Skeletal muscle tissue (tissue), 4 donors: Measurements from ENCODE around the gene NLGN4Y. TPM values are rescaled to one million over a fixed set of nuclear protein-coding genes. Genes with fewer than 3 reads are reported as not detected.

Experiments used
- H3K27ac ChIP-seq: one replicate; pipeline ENCODE4 v1.7.0; 2013; ENCODE audit warnings: mild to moderate bottlenecking, low read depth, low read length, inconsistent platforms
- H3K27me3 ChIP-seq, 3 donors: one replicate each; pipeline ENCODE4 v1.7.0; 2013; ENCODE audit warnings: low read length in 3 of 3; ENCODE audit not compliant: control insufficient read depth in 3 of 3, insufficient read depth in 3 of 3
- H3K36me3 ChIP-seq, 3 donors: one replicate each; pipeline ENCODE4 v1.7.0; 2013; ENCODE audit warnings: low read length in 3 of 3; ENCODE audit not compliant: control insufficient read depth in 3 of 3, insufficient read depth in 3 of 3
- H3K4me1 ChIP-seq, 3 donors: one replicate each; pipeline ENCODE4 v1.7.0; 2013; ENCODE audit warnings: low read length in 3 of 3, mild to moderate bottlenecking in 3 of 3; ENCODE audit not compliant: control insufficient read depth in 3 of 3, insufficient read depth in 3 of 3
- H3K4me3 ChIP-seq, 3 donors: one replicate each; pipeline ENCODE4 v1.7.0; 2013; ENCODE audit warnings: low read length in 3 of 3
- H3K9ac ChIP-seq, 3 donors: one replicate each; pipeline ENCODE4 v1.7.0; 2013; ENCODE audit warnings: low read length in 3 of 3, mild to moderate bottlenecking in 3 of 3, moderate library complexity in 2 of 3, low read depth in 1 of 3
- H3K9me3 ChIP-seq, 3 donors: one replicate each; pipeline ENCODE4 v1.7.0; 2013; ENCODE audit warnings: low read length in 3 of 3; ENCODE audit not compliant: control insufficient read depth in 3 of 3
- total RNA-seq: library from RNA; depleted of rRNA; stranded (reverse); fragments of >200 nt; gene quantifications from one replicate; pipeline ENCODE4 v1.2.3, GENCODE V29; 2014
- donor health status: Osteomylitis.

Gene NLGN4Y
- total RNA-seq, 1 donor from 2014 or later = 9.4 TPM

GRCh38 chrY:14536703-14537102 is 12.4 kb downstream of the NLGN4Y start:
- Histone ChIP-seq H3K9ac (no peak overlapping the region), H3K36me3 (no peaks in the 10 kb centered on the region), H3K27me3 (no peaks in the 10 kb centered on the region), H3K9me3 (no peaks in the 10 kb centered on the region), H3K4me3 (no peak overlapping the region), H3K27ac (no peak overlapping the region), H3K4me1 (no peaks in the 10 kb centered on the region)

DNA sequence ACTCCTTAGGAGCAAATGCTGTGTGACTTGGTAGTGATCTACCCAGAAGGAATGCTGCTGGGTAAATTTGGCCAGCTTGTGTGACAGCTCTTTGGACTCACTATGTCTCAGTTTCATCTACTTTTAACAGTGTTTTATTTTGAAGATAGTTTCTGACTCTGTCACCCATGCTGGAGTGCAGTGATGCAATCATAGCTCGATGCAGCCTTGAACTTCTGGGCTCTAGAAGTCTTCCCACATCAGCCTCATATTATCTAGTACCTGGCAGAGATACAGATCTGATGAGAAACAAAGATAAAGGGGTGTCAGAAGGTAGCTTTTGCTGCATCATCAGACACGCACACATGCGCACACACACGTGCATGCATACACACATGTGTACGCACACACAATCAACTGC is 19.2 kb downstream of the NLGN4Y start:
- H3K4me1 ChIP-seq = no peaks in the 10 kb centered on the region
- H3K27ac ChIP-seq = no peak overlapping the region
- H3K36me3 ChIP-seq = no peaks in the 10 kb centered on the region
- no peaks in the 10 kb centered on the region for H3K9me3 ChIP-seq
- no peaks in the 10 kb centered on the region for H3K27me3 ChIP-seq
- no peak overlapping the region for H3K9ac ChIP-seq
- no peak overlapping the region for H3K4me3 ChIP-seq

DNA sequence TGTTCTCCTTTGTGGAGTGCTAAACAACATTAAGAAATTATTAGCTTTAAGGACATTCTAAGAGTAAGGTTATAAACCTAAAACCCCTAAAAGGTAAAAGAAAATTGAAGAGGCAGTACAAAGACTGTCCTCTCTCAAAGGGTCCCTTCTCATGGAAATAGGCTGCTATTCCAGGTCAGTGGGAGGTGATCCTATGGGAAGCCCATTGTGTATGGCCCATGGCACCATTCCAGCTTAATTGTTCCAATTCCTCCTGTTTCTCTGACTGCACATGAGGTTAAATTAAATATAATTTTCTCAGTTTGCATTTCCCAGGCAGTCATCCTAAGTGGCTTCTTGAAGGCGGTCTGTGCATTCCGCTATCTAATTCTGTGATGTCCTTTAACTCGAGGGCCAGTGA is 57.0 kb downstream of the NLGN4Y start:
- H3K27ac ChIP-seq = no peak overlapping the region

GRCh38 chrY:14586725-14587124 is 62.4 kb downstream of the NLGN4Y start:
- H3K27me3 ChIP-seq = no peaks in the 10 kb centered on the region
- no peak overlapping the region for H3K4me3 ChIP-seq
- H3K9ac ChIP-seq = no peak overlapping the region
- no peaks in the 10 kb centered on the region for H3K9me3 ChIP-seq
- no peaks in the 10 kb centered on the region for H3K36me3 ChIP-seq
- no peak overlapping the region for H3K27ac ChIP-seq
- H3K4me1 ChIP-seq = no peaks in the 10 kb centered on the region

More for the DNA sequence above, 57.0 kb downstream of the NLGN4Y start:
- no peaks in the 10 kb centered on the region for H3K4me1 ChIP-seq
- no peaks in the 10 kb centered on the region for H3K9me3 ChIP-seq
- no peaks in the 10 kb centered on the region for H3K36me3 ChIP-seq
- no peaks in the 10 kb centered on the region for H3K27me3 ChIP-seq
- H3K4me3 ChIP-seq = no peak overlapping the region
- no peak overlapping the region for H3K9ac ChIP-seq

DNA sequence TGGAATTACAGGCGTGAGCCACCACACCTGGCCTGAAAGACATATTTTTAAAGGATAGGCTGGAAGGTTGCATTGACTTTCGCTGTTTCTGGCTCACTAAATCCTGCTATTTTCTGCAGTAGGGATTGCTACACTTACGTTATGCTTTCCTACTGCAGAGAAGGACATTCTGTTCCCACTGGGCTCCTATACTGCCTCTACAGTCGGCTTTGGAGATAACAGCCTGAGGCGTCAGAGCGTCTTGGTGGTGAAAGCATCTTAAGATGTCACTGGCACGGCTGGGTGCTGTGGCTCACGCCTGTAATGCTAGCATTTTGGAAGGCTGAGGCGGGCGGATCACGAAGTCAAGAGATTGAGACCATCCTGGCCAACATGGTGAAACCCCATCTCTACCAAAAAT is 77.0 kb downstream of the NLGN4Y start:
- Histone ChIP-seq H3K27ac (no peak overlapping the region), H3K36me3 (no peaks in the 10 kb centered on the region), H3K27me3 (no peaks in the 10 kb centered on the region), H3K9ac (no peak overlapping the region), H3K4me3 (no peak overlapping the region), H3K4me1 (no peaks in the 10 kb centered on the region), H3K9me3 (no peaks in the 10 kb centered on the region)

DNA sequence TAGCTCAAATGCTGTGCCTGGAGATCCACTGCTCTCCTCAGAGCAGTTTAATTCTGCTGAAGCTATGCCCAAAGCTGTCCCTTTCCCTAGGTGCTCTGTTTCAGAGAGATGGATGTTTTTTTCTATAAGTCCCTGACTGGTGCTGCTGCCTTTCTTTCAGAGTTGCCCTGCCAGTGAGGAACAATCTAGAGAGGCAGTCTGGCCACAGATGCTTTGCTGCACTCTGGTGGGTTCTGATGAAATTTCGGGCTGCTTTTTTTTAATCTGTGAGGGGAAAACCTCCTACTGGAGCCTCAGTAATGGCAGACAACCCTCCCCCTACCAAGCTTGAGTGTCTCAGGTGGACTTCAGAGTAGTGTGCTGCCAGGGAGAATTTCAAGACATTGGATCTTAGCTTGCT is 93.3 kb downstream of the NLGN4Y start:
- H3K4me3 ChIP-seq = no peak overlapping the region
- no peak overlapping the region for H3K9ac ChIP-seq
- H3K27ac ChIP-seq = no peak overlapping the region
- no peaks in the 10 kb centered on the region for H3K36me3 ChIP-seq
- no peaks in the 10 kb centered on the region for H3K9me3 ChIP-seq
- H3K27me3 ChIP-seq = no peaks in the 10 kb centered on the region
- H3K4me1 ChIP-seq = no peaks in the 10 kb centered on the region

DNA sequence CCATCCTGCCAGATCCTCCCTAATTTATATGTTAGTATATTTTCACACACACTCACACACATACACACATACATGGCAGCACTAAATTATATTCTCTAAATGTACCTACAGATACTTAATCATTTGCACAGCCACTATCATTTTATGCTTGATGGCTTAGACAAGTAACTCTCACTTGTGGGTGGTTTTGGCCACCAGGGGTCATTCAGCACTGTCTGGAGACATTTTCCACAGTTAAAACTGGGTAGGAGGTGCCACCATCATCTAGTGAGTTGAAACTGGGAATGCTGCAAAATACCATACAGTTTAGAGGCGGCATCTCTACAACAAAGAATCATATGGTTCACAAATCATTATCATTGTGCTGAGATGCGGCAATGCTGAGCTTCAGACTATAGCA is 94.2 kb downstream of the NLGN4Y start:
- no peaks in the 10 kb centered on the region for H3K9me3 ChIP-seq
- no peaks in the 10 kb centered on the region for H3K36me3 ChIP-seq
- H3K4me1 ChIP-seq = no peaks in the 10 kb centered on the region
- H3K4me3 ChIP-seq = no peak overlapping the region
- no peak overlapping the region for H3K27ac ChIP-seq
- no peaks in the 10 kb centered on the region for H3K27me3 ChIP-seq
- no peak overlapping the region for H3K9ac ChIP-seq

DNA sequence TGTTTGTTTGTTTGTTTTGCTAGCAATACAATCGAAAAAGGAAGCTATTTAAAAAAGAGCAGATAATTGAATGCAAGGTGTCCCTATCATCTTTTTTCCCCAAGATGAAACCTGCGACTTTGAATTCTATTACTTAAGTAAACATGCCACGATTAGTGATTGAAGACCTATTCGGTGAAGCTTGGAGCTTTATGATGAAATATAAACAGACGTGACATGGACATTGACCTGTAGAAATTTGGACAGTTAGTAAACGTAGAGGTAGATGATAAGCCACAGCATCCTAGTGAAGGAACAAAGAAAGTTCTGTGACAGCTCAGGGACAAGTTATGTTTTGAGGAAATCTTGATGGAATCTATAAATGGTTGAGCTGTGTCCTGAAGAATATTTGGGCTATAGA is 103.9 kb downstream of the NLGN4Y start:
- no peaks in the 10 kb centered on the region for H3K9me3 ChIP-seq
- no peak overlapping the region for H3K27ac ChIP-seq
- no peaks in the 10 kb centered on the region for H3K4me1 ChIP-seq
- no peaks in the 10 kb centered on the region for H3K36me3 ChIP-seq
- no peaks in the 10 kb centered on the region for H3K27me3 ChIP-seq
- H3K9ac ChIP-seq = no peak overlapping the region
- H3K4me3 ChIP-seq = no peak overlapping the region

GRCh38 chrY:14631676-14632075 is 107.3 kb downstream of the NLGN4Y start:
- no peaks in the 10 kb centered on the region for H3K36me3 ChIP-seq
- H3K27me3 ChIP-seq = no peaks in the 10 kb centered on the region
- H3K27ac ChIP-seq = no peak overlapping the region
- no peak overlapping the region for H3K9ac ChIP-seq
- no peak overlapping the region for H3K4me3 ChIP-seq
- no peaks in the 10 kb centered on the region for H3K9me3 ChIP-seq
- H3K4me1 ChIP-seq = no peaks in the 10 kb centered on the region

DNA sequence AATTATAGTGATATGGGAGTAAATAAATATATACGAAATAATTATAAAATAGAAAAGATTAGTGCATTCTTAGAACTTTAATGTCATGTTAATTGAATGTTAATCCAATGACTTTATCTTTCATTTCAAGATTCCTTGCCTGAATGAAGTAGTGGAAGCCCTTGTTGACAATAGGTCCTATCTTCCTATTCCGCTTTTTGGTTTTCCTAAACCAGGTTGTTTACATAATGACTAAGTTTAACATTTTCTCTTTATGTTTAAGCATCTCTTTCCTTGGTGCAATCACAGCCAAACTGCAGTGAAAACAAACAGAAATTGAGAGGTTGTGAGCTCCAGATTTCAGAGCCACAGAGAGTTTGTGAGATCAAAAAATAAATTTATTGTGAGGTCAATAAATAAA is 109.4 kb downstream of the NLGN4Y start:
- Histone ChIP-seq H3K9me3 (no peaks in the 10 kb centered on the region), H3K9ac (no peak overlapping the region), H3K27ac (no peak overlapping the region), H3K36me3 (no peaks in the 10 kb centered on the region), H3K27me3 (no peaks in the 10 kb centered on the region), H3K4me1 (no peaks in the 10 kb centered on the region), H3K4me3 (no peak overlapping the region)

DNA sequence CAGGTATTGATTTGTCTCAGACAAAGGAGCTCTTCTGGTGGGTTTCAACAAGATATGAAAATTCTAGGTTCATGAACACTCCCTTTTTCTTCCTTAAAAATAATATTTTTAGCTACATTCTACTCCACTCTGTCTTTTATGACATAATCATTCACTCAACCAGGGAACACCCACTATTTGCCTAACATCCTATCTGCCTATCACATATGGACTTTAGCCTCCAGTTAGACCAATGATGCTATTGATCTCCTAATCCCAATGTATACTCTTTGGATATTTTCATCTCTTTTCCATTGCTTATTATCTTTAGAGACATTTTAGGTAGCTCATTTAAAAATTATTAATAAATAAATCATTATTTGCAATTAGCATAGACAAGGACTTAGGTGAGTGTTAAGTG is 110.6 kb downstream of the NLGN4Y start:
- H3K9ac ChIP-seq = no peak overlapping the region
- no peak overlapping the region for H3K27ac ChIP-seq
- no peaks in the 10 kb centered on the region for H3K4me1 ChIP-seq
- H3K9me3 ChIP-seq = no peaks in the 10 kb centered on the region
- H3K4me3 ChIP-seq = no peak overlapping the region
- no peaks in the 10 kb centered on the region for H3K27me3 ChIP-seq
- H3K36me3 ChIP-seq = no peaks in the 10 kb centered on the region
